Liver (tissue), 3 donors: Measurements from ENCODE around the gene CPZ.

Source experiments
- CTCF ChIP-seq: fragments of 150-350 bp; IDR thresholded peaks from 2 replicates; pipeline ENCODE4 v1.5.1; 2017; ENCODE audit warnings: improper control_type of control experiment, low read depth, low read length; ENCODE audit not compliant: missing input control
- MAX ChIP-seq: IDR thresholded peaks from 2 replicates; pipeline ENCODE4 v1.6.1; 2016; ENCODE audit warnings: antibody characterized with exemption
- NR2F2 ChIP-seq: IDR thresholded peaks from 2 replicates; pipeline ENCODE4 v1.6.1; 2016; ENCODE audit warnings: antibody characterized with exemption
- REST ChIP-seq: IDR thresholded peaks from 2 replicates; pipeline ENCODE4 v1.6.1; 2016; ENCODE audit warnings: antibody characterized with exemption, mild to moderate bottlenecking
- SP1 ChIP-seq: IDR thresholded peaks from 2 replicates; pipeline ENCODE4 v1.6.1; 2018; ENCODE audit warnings: antibody characterized with exemption, mild to moderate bottlenecking
- ZBTB33 ChIP-seq: IDR thresholded peaks from 2 replicates; pipeline ENCODE4 v1.6.1; 2016; ENCODE audit warnings: antibody characterized with exemption
- donor health status: healthy.
- donor health status: healthy.

GRCh38 chr4:8643986-8644385 is 51.4 kb downstream of the CPZ start:
- TF ChIP-seq CTCF (no peak), REST (no peak), SP1 (no peak), ZBTB33 (no peak), MAX (no peak), NR2F2 (no peak)
